Kidney tubule cell (primary cell): Measurements from ENCODE around the gene ZNF496.

ENCODE experiments used
- DNase-seq: peaks from one replicate; pipeline ENCODE4 v3.0.0-alpha.2; 2018; ENCODE audit warnings: low spot score

The ZNF496 gene

GRCh38 chr1:247328311-247328710 is 3.4 kb downstream of the ZNF496 start:
- no peak for DNase-seq

- DNase-seq = no peak
These were observed 5.1 kb downstream of the ZNF496 start for GRCh38 chr1:247326411-247327130.

- DNase-seq = no peak
These were observed 6.7 kb downstream of the ZNF496 start for GRCh38 chr1:247324923-247325322.

GRCh38 chr1:247324204-247324787 is 7.4 kb downstream of the ZNF496 start:
- no peak for DNase-seq

- no peak for DNase-seq
These were observed 8.6 kb downstream of the ZNF496 start for GRCh38 chr1:247322849-247323586.

- DNase-seq = no peak
These were observed 9.2 kb downstream of the ZNF496 start for GRCh38 chr1:247322442-247322841.

GRCh38 chr1:247317702-247318101 is 14.0 kb downstream of the ZNF496 start:
- DNase-seq = no peak

GRCh38 chr1:247316590-247317197 is 15.0 kb downstream of the ZNF496 start:
- DNase-seq = peak; percentile 70

GRCh38 chr1:247304031-247304430 is 27.6 kb downstream of the ZNF496 start:
- DNase-seq = peak; percentile 22

GRCh38 chr1:247303216-247303615 is 28.5 kb downstream of the ZNF496 start:
- no peak for DNase-seq

GRCh38 chr1:247301176-247301540 is 30.5 kb downstream of the ZNF496 start:
- DNase-seq = no peak

GRCh38 chr1:247300491-247301175 is 31.0 kb downstream of the ZNF496 start:
- no peak for DNase-seq

GRCh38 chr1:247299723-247300381 is 31.8 kb downstream of the ZNF496 start:
- no peak for DNase-seq

GRCh38 chr1:247298701-247299100 is 33.0 kb downstream of the ZNF496 start:
- DNase-seq = no peak

GRCh38 chr1:247298124-247298481 is 33.6 kb downstream of the ZNF496 start:
- no peak for DNase-seq

- DNase-seq = no peak
These were observed 34.2 kb downstream of the ZNF496 start for GRCh38 chr1:247297263-247298123.

GRCh38 chr1:247296599-247297180 is 35.0 kb downstream of the ZNF496 start:
- no peak for DNase-seq

GRCh38 chr1:247295746-247296145 is 35.9 kb downstream of the ZNF496 start:
- DNase-seq = no peak

GRCh38 chr1:247295274-247295684 is 36.4 kb downstream of the ZNF496 start:
- peak; percentile 64 for DNase-seq

- peak; percentile 56 for DNase-seq
These were observed 37.4 kb downstream of the ZNF496 start for GRCh38 chr1:247294282-247294681.
